ENCODE data around the gene NAV2.

DNA sequence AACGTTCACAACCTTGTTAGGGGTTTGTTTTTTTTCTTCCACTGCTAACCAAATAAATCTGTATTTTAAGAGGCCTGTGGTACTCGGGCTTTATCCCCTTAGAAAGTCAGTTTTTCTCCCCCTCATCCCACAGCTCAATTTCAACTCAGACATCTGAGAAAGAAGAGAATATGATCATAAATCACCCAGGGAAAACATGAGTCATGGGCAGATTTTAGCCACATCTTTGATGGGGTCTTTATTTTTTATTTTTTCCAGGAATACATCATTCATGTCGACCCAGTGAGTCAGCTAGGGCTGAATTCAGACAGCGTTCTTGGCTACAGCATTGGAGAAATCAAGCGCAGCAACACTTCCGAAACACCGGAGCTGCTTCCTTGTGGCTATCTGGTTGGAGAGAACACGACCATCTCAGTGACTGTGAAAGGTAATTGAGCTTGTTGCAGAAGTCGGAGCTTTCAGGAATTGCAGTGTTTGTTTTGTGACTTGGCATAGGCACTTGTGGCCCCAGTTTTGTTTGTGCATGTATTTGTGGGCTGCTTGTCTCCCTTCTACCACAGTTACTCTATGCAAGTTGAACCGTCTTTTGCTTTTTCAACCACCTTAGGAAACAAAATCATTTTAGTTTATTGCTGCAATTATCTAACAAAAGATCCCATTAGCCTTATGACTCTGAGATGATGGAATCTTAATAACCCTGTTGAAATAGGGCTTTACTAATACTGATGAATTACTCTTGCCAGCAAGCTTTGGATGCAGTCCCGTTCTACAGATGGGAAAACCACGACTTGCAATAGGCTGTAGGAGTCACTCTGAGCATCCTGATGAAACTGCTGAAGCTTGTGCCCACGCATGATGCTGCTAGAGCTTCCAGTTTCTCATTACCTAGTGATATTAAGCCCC lies 384.9 kb downstream of the NAV2 start:
- TF ChIP-seq, protein P1, sequence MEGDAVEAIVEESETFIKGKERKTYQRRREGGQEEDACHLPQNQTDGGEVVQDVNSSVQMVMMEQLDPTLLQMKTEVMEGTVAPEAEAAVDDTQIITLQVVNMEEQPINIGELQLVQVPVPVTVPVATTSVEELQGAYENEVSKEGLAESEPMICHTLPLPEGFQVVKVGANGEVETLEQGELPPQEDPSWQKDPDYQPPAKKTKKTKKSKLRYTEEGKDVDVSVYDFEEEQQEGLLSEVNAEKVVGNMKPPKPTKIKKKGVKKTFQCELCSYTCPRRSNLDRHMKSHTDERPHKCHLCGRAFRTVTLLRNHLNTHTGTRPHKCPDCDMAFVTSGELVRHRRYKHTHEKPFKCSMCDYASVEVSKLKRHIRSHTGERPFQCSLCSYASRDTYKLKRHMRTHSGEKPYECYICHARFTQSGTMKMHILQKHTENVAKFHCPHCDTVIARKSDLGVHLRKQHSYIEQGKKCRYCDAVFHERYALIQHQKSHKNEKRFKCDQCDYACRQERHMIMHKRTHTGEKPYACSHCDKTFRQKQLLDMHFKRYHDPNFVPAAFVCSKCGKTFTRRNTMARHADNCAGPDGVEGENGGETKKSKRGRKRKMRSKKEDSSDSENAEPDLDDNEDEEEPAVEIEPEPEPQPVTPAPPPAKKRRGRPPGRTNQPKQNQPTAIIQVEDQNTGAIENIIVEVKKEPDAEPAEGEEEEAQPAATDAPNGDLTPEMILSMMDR (IDR thresholded peaks at IDR 0.05) = no peak
- TF ChIP-seq POLR2A (IDR thresholded peaks at IDR 0.05) = no peak
- TF ChIP-seq EP300 (IDR thresholded peaks at IDR 0.05) = no peak
